ENCODE measurements around the gene POLR2E. TPM values are rescaled to one million over a fixed set of nuclear protein-coding genes. Genes with fewer than 3 reads are reported as not detected.

Gene POLR2E
- total and polyA plus RNA-seq, 4 donors: 51.8 to 211 (median 171) TPM

DNA sequence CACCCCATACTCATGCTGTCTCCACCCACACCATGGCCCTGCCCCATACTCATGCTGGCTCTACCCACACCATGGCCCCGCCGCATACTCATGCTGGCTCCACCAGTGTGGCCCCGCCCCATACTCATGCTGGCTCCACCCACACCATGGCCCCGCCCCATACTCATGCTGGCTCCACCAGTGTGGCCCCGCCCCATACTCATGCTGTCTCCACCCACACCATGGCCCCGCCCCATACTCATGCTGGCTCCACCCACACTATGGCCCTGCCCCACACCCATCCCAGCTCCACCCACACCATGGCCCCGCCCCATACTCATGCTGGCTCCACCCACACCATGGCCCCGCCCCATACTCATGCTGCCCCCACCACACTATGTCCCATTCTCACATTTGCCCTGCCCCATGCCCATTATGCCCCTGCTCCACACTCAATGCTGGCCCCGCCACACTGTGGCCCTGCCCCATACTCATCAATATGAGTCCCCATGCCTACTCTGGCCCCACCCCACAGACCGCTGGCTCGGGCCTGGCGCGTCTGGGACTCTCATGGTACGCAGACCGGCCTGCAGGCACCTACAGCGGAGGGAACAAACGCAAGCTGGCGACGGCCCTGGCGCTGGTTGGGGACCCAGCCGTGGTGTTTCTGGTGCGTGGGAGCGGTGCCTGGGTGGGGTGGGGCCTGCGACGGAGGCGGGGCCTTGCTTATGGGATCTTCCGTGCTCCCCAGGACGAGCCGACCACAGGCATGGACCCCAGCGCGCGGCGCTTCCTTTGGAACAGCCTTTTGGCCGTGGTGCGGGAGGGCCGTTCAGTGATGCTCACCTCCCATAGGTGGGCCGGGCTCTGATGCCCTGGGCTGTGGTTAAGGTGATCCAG, 31.9 kb downstream of the POLR2E start:
- WGBS: 81% methylated on average over 37 of the region's 37 CpGs
- no peak for DNase-seq (ENCODE audit: low spot score)
- H3K4me1 ChIP-seq (ENCODE audit: control insufficient read depth in 4 of 4, insufficient read depth in 4 of 4, low read length in 3 of 4): peaks cover 2 to 22% (median 8%) of the 10 kb centered on the region in 4 donors

DNA sequence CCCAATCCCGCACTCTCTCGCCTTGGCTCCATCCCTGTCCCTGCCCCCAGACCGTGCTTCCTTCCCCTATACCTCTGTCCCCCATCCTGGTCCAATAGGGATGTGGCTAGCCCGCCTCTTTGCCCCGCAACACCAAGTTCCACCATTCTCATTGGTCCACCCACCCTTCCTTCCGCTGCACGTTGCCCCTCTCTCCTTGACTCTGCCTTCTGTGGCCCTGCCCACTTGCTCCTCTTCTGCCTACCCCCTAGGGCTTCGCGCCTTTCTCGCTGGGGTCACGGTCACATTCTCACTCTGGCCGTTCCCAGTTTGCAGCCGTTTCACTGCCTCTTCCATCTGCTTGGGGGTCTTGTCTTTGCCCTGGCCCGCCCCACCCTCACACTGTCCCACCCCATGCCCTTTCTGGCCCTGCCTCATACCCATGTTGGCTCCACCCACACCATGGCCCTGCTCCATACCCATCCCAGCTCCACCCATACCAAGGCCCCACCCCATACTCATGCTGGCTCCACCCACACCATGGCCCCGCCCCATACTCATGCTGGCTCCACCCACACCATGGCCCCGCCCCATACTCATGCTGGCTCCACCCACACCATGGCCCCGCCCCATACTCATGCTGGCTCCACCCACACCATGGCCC, 32.7 kb downstream of the POLR2E start:
- Histone ChIP-seq H3K27ac (ENCODE audit: low read depth in 1 of 2, low read length in 2 of 2) (no peak overlapping the region), H3K27me3 (ENCODE audit: control insufficient read depth in 4 of 4, insufficient read depth in 4 of 4, low read length in 3 of 4) (no peaks in the 10 kb centered on the region), H3K4me1 (ENCODE audit: control insufficient read depth in 4 of 4, insufficient read depth in 4 of 4, low read length in 3 of 4) (peaks cover 2 to 21% (median 8%) of the 10 kb centered on the region in 4 donors), H3K36me3 (ENCODE audit: control insufficient read depth in 4 of 4, insufficient read depth in 3 of 4, low read depth in 1 of 4, low read length in 3 of 4) (no peaks in the 10 kb centered on the region), H3K9me3 (ENCODE audit: control insufficient read depth in 4 of 4, low read length in 3 of 4) (peaks cover 0 to 7% (median 0%) of the 10 kb centered on the region in 4 donors), H3K9ac (ENCODE audit: low read depth in 1 of 2, low read length in 2 of 2) (no peak overlapping the region), H3K4me3 (ENCODE audit: low read depth in 1 of 3, low read length in 3 of 3) (no peak overlapping the region)
- DNase-seq (ENCODE audit: low spot score): no peak
- no peak for TF ChIP-seq JUND (IDR thresholded peaks at IDR 0.05)
- TF ChIP-seq SP1 (IDR thresholded peaks at IDR 0.05): no peak
- TF ChIP-seq RAD21 (IDR thresholded peaks at IDR 0.05): no peak
- no peak for TF ChIP-seq HNF4G (IDR thresholded peaks at IDR 0.05)
- TF ChIP-seq FOXA2 (IDR thresholded peaks at IDR 0.05): no peak
- no peak for TF ChIP-seq FOXA1 (IDR thresholded peaks at IDR 0.05)
- TF ChIP-seq NR2F2 (IDR thresholded peaks at IDR 0.05): no peak
- TF ChIP-seq, protein P1, sequence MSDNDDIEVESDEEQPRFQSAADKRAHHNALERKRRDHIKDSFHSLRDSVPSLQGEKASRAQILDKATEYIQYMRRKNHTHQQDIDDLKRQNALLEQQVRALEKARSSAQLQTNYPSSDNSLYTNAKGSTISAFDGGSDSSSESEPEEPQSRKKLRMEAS (IDR thresholded peaks at IDR 0.05): no peak
- no peak for TF ChIP-seq YY1 (IDR thresholded peaks at IDR 0.05)
- TF ChIP-seq RXRA (IDR thresholded peaks at IDR 0.05): no peak
- TF ChIP-seq, protein P2, sequence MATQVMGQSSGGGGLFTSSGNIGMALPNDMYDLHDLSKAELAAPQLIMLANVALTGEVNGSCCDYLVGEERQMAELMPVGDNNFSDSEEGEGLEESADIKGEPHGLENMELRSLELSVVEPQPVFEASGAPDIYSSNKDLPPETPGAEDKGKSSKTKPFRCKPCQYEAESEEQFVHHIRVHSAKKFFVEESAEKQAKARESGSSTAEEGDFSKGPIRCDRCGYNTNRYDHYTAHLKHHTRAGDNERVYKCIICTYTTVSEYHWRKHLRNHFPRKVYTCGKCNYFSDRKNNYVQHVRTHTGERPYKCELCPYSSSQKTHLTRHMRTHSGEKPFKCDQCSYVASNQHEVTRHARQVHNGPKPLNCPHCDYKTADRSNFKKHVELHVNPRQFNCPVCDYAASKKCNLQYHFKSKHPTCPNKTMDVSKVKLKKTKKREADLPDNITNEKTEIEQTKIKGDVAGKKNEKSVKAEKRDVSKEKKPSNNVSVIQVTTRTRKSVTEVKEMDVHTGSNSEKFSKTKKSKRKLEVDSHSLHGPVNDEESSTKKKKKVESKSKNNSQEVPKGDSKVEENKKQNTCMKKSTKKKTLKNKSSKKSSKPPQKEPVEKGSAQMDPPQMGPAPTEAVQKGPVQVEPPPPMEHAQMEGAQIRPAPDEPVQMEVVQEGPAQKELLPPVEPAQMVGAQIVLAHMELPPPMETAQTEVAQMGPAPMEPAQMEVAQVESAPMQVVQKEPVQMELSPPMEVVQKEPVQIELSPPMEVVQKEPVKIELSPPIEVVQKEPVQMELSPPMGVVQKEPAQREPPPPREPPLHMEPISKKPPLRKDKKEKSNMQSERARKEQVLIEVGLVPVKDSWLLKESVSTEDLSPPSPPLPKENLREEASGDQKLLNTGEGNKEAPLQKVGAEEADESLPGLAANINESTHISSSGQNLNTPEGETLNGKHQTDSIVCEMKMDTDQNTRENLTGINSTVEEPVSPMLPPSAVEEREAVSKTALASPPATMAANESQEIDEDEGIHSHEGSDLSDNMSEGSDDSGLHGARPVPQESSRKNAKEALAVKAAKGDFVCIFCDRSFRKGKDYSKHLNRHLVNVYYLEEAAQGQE (IDR thresholded peaks at IDR 0.05): no peak
- no peak for TF ChIP-seq GABPA (IDR thresholded peaks at IDR 0.05 in 1 of 2, conservative IDR thresholded peaks at IDR 0.05 in 1 of 2)
- TF ChIP-seq, protein P3, sequence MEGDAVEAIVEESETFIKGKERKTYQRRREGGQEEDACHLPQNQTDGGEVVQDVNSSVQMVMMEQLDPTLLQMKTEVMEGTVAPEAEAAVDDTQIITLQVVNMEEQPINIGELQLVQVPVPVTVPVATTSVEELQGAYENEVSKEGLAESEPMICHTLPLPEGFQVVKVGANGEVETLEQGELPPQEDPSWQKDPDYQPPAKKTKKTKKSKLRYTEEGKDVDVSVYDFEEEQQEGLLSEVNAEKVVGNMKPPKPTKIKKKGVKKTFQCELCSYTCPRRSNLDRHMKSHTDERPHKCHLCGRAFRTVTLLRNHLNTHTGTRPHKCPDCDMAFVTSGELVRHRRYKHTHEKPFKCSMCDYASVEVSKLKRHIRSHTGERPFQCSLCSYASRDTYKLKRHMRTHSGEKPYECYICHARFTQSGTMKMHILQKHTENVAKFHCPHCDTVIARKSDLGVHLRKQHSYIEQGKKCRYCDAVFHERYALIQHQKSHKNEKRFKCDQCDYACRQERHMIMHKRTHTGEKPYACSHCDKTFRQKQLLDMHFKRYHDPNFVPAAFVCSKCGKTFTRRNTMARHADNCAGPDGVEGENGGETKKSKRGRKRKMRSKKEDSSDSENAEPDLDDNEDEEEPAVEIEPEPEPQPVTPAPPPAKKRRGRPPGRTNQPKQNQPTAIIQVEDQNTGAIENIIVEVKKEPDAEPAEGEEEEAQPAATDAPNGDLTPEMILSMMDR (IDR thresholded peaks at IDR 0.05; ENCODE audit: low read depth, low read length, missing input control): no peak
- TF ChIP-seq, protein P4, sequence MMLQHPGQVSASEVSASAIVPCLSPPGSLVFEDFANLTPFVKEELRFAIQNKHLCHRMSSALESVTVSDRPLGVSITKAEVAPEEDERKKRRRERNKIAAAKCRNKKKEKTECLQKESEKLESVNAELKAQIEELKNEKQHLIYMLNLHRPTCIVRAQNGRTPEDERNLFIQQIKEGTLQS (IDR thresholded peaks at IDR 0.05): no peak
- TF ChIP-seq, protein P5, sequence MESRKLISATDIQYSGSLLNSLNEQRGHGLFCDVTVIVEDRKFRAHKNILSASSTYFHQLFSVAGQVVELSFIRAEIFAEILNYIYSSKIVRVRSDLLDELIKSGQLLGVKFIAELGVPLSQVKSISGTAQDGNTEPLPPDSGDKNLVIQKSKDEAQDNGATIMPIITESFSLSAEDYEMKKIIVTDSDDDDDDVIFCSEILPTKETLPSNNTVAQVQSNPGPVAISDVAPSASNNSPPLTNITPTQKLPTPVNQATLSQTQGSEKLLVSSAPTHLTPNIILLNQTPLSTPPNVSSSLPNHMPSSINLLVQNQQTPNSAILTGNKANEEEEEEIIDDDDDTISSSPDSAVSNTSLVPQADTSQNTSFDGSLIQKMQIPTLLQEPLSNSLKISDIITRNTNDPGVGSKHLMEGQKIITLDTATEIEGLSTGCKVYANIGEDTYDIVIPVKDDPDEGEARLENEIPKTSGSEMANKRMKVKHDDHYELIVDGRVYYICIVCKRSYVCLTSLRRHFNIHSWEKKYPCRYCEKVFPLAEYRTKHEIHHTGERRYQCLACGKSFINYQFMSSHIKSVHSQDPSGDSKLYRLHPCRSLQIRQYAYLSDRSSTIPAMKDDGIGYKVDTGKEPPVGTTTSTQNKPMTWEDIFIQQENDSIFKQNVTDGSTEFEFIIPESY (IDR thresholded peaks at IDR 0.05): no peak
- TF ChIP-seq TAF1 (conservative IDR thresholded peaks at IDR 0.05): no peak
- no peak for TF ChIP-seq HNF4A (conservative IDR thresholded peaks at IDR 0.05)
- no peak for TF ChIP-seq EGR1 (IDR thresholded peaks at IDR 0.05; ENCODE audit: low read depth in 2 of 2)
- WGBS: 87% methylated on average over 17 of the region's 17 CpGs

More for the DNA sequence above, 31.9 kb downstream of the POLR2E start:
- TF ChIP-seq YY1 (IDR thresholded peaks at IDR 0.05) (no peak), FOXA1 (IDR thresholded peaks at IDR 0.05) (no peak), HNF4G (IDR thresholded peaks at IDR 0.05) (no peak), GABPA (IDR thresholded peaks at IDR 0.05 in 1 of 2, conservative IDR thresholded peaks at IDR 0.05 in 1 of 2) (no peak)
- TF ChIP-seq, protein P1 (IDR thresholded peaks at IDR 0.05): no peak
- TF ChIP-seq, protein P4 (IDR thresholded peaks at IDR 0.05): no peak
- no peak overlapping the region for H3K27ac ChIP-seq (ENCODE audit: low read depth in 1 of 2, low read length in 2 of 2)
- no peak overlapping the region for H3K4me3 ChIP-seq (ENCODE audit: low read depth in 1 of 3, low read length in 3 of 3)
- no peaks in the 10 kb centered on the region for H3K27me3 ChIP-seq (ENCODE audit: control insufficient read depth in 4 of 4, insufficient read depth in 4 of 4, low read length in 3 of 4)
- no peaks in the 10 kb centered on the region for H3K36me3 ChIP-seq (ENCODE audit: control insufficient read depth in 4 of 4, insufficient read depth in 3 of 4, low read depth in 1 of 4, low read length in 3 of 4)
- peaks cover 0 to 4% (median 0%) of the 10 kb centered on the region in 4 donors for H3K9me3 ChIP-seq (ENCODE audit: control insufficient read depth in 4 of 4, low read length in 3 of 4)
- H3K9ac ChIP-seq (ENCODE audit: low read depth in 1 of 2, low read length in 2 of 2): no peak overlapping the region
